OCI-LY1 (cell line): ENCODE data around the gene GALNT10.

Source experiments
- H2AFZ ChIP-seq: fragments of 200-600 bp; sonication (generic), shearing (Covaris generic); 2 replicates; pipeline ENCODE4 v1.6.0; 2014; ENCODE audit warnings: antibody characterized with exemption, mild to moderate bottlenecking, low read length
- H3F3A ChIP-seq: fragments of 200-600 bp; sonication (generic), shearing (Covaris generic); 2 replicates; pipeline ENCODE4 v1.6.0; 2014; ENCODE audit warnings: mild to moderate bottlenecking, antibody characterized with exemption, low read length, moderate library complexity; ENCODE audit not compliant: insufficient read depth
- H3K27ac ChIP-seq: fragments of 200-600 bp; sonication (generic); 2 replicates; pipeline ENCODE4 v1.5.1; 2014; ENCODE audit warnings: low read length, mixed run types, mild to moderate bottlenecking, low read depth; ENCODE audit not compliant: poor library complexity, severe bottlenecking
- H3K27me3 ChIP-seq: fragments of 200-600 bp; sonication (generic); 2 replicates; pipeline ENCODE4 v1.6.0; 2014; ENCODE audit warnings: antibody characterized with exemption, mild to moderate bottlenecking, low read length, moderate library complexity; ENCODE audit not compliant: insufficient read depth
- H3K36me3 ChIP-seq: fragments of 200-600 bp; sonication (generic); 2 replicates; pipeline ENCODE4 v1.6.1; 2014; ENCODE audit warnings: mild to moderate bottlenecking, antibody characterized with exemption, low read length, moderate library complexity, mixed read lengths; ENCODE audit not compliant: insufficient read depth
- H3K4me1 ChIP-seq: fragments of 200-600 bp; sonication (generic); 2 replicates; pipeline ENCODE4 v1.5.1; 2014; ENCODE audit warnings: mild to moderate bottlenecking, low read length, moderate library complexity; ENCODE audit not compliant: insufficient read depth, severe bottlenecking
- H3K4me2 ChIP-seq: fragments of 200-600 bp; sonication (generic), shearing (Covaris generic); 2 replicates; pipeline ENCODE4 v1.6.1; 2014; ENCODE audit warnings: low read length
- H3K4me3 ChIP-seq: fragments of 200-600 bp; sonication (generic); 2 replicates; pipeline ENCODE4 v1.5.1; 2014; ENCODE audit warnings: low read length, low read depth, mild to moderate bottlenecking, mixed read lengths; ENCODE audit not compliant: poor library complexity, severe bottlenecking
- H3K79me2 ChIP-seq: fragments of 200-600 bp; shearing (Covaris generic); 2 replicates; pipeline ENCODE4 v1.6.1; 2016; ENCODE audit warnings: mixed run types, low read length, mixed read lengths; ENCODE audit not compliant: insufficient read depth
- H3K9ac ChIP-seq: fragments of 200-600 bp; sonication (generic), shearing (Covaris generic); 2 replicates; pipeline ENCODE4 v1.6.1; 2014; ENCODE audit warnings: mild to moderate bottlenecking, low read length, mixed read lengths
- H3K9me2 ChIP-seq: fragments of 200-600 bp; sonication (generic), shearing (Covaris generic); 2 replicates; pipeline ENCODE4 v1.6.1; 2014; ENCODE audit warnings: low read depth, mild to moderate bottlenecking, low read length, mixed read lengths
- H3K9me3 ChIP-seq: fragments of 200-600 bp; shearing (Covaris generic); 2 replicates; pipeline ENCODE4 v1.6.1; 2014; ENCODE audit warnings: low read length, mixed read lengths
- H4K20me1 ChIP-seq: fragments of 200-600 bp; sonication (generic), shearing (Covaris generic); 2 replicates; pipeline ENCODE4 v1.6.0; 2016; ENCODE audit warnings: mild to moderate bottlenecking, low read length; ENCODE audit not compliant: insufficient read depth
- CTCF ChIP-seq: fragments of 200-600 bp; sonication (generic), shearing (Covaris generic); IDR thresholded peaks from 2 replicates; pipeline ENCODE4 v1.5.1; 2017; ENCODE audit warnings: mild to moderate bottlenecking, antibody characterized with exemption, low read length, moderate library complexity, mixed read lengths
- EZH2 ChIP-seq: fragments of 200-600 bp; sonication (generic), shearing (Covaris generic); IDR thresholded peaks from 2 replicates; pipeline ENCODE4 v1.8.0; 2017; ENCODE audit warnings: borderline replicate concordance, mixed run types, mild to moderate bottlenecking, antibody characterized with exemption, low read length, moderate library complexity, mixed read lengths

GALNT10 gene

GRCh38 chr5:154390746-154391359 lies 200.3 kb downstream of the GALNT10 start:
- no peak overlapping the region for H3K4me3 ChIP-seq
- no peaks in the 10 kb centered on the region for H3K9me3 ChIP-seq
- no peak overlapping the region for H3K4me2 ChIP-seq
- no peaks in the 10 kb centered on the region for H3K27me3 ChIP-seq
- H3K9ac ChIP-seq, result no peak overlapping the region
- TF ChIP-seq EZH2, result no peak
- TF ChIP-seq CTCF, result no peak
- no peak overlapping the region for H2AFZ ChIP-seq
- no peaks in the 10 kb centered on the region for H3F3A ChIP-seq
- no peaks in the 10 kb centered on the region for H4K20me1 ChIP-seq
- peaks cover 3% of the 10 kb centered on the region for H3K4me1 ChIP-seq
- no peak overlapping the region for H3K27ac ChIP-seq
- no peaks in the 10 kb centered on the region for H3K79me2 ChIP-seq
- no peaks in the 10 kb centered on the region; the same call in 1 of the 2 replicates for H3K36me3 ChIP-seq
- H3K9me2 ChIP-seq, result no peaks in the 10 kb centered on the region

- no peaks in the 10 kb centered on the region for H3K79me2 ChIP-seq
- no peak overlapping the region for H3K4me3 ChIP-seq
- TF ChIP-seq CTCF (no peak), EZH2 (no peak)
- no peaks in the 10 kb centered on the region; the same call in 1 of the 2 replicates for H3K36me3 ChIP-seq
- no peak overlapping the region for H2AFZ ChIP-seq
- H3K4me2 ChIP-seq, result no peak overlapping the region
- H3K27me3 ChIP-seq, result no peaks in the 10 kb centered on the region
- peaks cover 7% of the 10 kb centered on the region for H3K4me1 ChIP-seq
- no peaks in the 10 kb centered on the region for H4K20me1 ChIP-seq
- no peak overlapping the region for H3K27ac ChIP-seq
- no peaks in the 10 kb centered on the region for H3K9me2 ChIP-seq
- H3F3A ChIP-seq, result no peaks in the 10 kb centered on the region
- no peaks in the 10 kb centered on the region for H3K9me3 ChIP-seq
- H3K9ac ChIP-seq, result no peak overlapping the region
Measured at GRCh38 chr5:154391788-154392187, 201.3 kb downstream of the GALNT10 start.

GRCh38 chr5:154393850-154394249 lies 203.3 kb downstream of the GALNT10 start:
- H3K9me3 ChIP-seq, result no peaks in the 10 kb centered on the region
- H3K4me2 ChIP-seq, result no peak overlapping the region
- no peaks in the 10 kb centered on the region for H4K20me1 ChIP-seq
- TF ChIP-seq CTCF (no peak), EZH2 (no peak)
- no peaks in the 10 kb centered on the region for H3K9me2 ChIP-seq
- peaks cover 7% of the 10 kb centered on the region for H3K4me1 ChIP-seq
- H3K27me3 ChIP-seq, result no peaks in the 10 kb centered on the region
- H3F3A ChIP-seq, result no peaks in the 10 kb centered on the region
- H3K9ac ChIP-seq, result no peak overlapping the region
- no peak overlapping the region for H2AFZ ChIP-seq
- H3K4me3 ChIP-seq, result no peak overlapping the region
- H3K36me3 ChIP-seq, result no peaks in the 10 kb centered on the region; the same call in 1 of the 2 replicates
- H3K27ac ChIP-seq, result no peak overlapping the region
- no peaks in the 10 kb centered on the region for H3K79me2 ChIP-seq
